ENCODE results near the gene ACBD4.

DNA sequence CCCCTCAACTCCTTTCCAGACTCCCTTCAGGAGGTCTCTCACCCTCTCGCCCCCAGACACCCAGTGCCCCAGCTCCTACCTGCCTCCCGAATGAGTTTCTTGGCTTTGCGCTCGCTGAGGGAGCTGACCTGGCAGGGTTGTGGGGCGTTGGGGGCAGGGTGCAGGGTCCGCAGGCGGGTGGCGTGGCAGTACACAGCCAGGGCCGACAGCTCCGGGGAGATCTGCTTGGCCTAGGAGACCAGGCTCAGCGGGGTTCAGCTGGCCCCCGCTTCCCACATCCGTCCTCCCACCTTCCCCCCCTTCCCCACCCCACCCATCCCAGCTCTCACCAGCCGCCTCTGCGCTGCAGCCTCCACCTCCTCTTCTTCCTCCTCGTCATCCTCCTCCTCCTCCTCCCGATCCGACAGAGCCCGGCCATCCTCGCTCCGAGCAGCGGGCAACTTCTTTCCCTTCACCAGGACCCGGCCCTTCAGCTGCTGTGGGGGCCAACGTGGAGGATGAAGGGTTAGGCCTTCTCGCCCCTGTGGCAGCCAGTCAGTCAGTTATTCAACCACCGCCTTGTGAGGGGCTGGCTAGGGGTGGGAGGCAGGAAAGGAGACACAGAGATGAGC is 20.4 kb upstream of the ACBD4 start:
- TF ChIP-seq, protein P1, sequence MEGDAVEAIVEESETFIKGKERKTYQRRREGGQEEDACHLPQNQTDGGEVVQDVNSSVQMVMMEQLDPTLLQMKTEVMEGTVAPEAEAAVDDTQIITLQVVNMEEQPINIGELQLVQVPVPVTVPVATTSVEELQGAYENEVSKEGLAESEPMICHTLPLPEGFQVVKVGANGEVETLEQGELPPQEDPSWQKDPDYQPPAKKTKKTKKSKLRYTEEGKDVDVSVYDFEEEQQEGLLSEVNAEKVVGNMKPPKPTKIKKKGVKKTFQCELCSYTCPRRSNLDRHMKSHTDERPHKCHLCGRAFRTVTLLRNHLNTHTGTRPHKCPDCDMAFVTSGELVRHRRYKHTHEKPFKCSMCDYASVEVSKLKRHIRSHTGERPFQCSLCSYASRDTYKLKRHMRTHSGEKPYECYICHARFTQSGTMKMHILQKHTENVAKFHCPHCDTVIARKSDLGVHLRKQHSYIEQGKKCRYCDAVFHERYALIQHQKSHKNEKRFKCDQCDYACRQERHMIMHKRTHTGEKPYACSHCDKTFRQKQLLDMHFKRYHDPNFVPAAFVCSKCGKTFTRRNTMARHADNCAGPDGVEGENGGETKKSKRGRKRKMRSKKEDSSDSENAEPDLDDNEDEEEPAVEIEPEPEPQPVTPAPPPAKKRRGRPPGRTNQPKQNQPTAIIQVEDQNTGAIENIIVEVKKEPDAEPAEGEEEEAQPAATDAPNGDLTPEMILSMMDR (IDR thresholded peaks at IDR 0.05; ENCODE audit: low read length) = no peak
- TF ChIP-seq EZH2 (IDR thresholded peaks at IDR 0.05; ENCODE audit: borderline replicate concordance, low read length) = no peak
